ENCODE measurements around the gene RAP1GAP2. TPM values are rescaled to one million over a fixed set of nuclear protein-coding genes. Genes with fewer than 3 reads are reported as not detected.

Gene RAP1GAP2
- total RNA-seq, 4 donors from 2014 or later = 4.6 to 8.0 (median 5.6) TPM

DNA sequence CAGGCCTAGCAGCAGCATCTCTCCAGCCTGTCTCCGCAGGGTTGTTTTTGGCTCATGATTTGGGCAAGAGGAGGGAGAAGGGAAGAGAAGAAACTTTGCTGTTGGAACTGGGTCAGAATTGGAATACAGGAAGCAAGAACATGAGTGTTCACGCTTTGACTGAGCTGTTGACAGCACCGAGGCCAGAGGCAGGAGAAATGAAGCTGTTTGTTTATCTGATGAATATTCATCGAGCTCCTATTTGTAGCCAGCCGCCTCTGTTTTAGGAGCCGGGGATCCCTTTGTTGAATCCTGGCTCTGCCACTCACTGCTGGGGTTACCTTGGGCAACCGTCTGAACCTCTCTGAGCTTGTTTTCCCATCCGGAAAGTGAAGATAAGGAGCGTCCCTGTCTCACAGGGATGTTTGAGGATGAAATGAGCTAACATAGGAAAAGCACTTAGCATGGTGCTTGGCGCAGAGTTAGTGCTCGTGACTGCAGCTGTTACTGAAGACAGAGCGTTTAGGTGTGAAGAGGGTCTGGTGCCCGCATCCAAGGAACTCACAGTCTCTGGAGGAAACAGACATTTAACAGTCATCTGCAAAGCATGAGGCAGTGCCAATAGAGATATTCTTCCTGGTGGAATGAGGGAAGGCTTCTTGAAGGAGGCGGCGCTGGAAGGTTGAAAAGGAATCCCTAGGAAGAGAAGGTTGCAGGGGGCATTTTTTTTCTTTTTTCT lies 29.2 kb downstream of the RAP1GAP2 start:
- TF ChIP-seq, protein P1, sequence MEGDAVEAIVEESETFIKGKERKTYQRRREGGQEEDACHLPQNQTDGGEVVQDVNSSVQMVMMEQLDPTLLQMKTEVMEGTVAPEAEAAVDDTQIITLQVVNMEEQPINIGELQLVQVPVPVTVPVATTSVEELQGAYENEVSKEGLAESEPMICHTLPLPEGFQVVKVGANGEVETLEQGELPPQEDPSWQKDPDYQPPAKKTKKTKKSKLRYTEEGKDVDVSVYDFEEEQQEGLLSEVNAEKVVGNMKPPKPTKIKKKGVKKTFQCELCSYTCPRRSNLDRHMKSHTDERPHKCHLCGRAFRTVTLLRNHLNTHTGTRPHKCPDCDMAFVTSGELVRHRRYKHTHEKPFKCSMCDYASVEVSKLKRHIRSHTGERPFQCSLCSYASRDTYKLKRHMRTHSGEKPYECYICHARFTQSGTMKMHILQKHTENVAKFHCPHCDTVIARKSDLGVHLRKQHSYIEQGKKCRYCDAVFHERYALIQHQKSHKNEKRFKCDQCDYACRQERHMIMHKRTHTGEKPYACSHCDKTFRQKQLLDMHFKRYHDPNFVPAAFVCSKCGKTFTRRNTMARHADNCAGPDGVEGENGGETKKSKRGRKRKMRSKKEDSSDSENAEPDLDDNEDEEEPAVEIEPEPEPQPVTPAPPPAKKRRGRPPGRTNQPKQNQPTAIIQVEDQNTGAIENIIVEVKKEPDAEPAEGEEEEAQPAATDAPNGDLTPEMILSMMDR (IDR thresholded peaks at IDR 0.05) = no peak
- DNase-seq (ENCODE audit: low spot score) = no peak
- ATAC-seq (ENCODE audit: low FRiP score) = no peak

DNA sequence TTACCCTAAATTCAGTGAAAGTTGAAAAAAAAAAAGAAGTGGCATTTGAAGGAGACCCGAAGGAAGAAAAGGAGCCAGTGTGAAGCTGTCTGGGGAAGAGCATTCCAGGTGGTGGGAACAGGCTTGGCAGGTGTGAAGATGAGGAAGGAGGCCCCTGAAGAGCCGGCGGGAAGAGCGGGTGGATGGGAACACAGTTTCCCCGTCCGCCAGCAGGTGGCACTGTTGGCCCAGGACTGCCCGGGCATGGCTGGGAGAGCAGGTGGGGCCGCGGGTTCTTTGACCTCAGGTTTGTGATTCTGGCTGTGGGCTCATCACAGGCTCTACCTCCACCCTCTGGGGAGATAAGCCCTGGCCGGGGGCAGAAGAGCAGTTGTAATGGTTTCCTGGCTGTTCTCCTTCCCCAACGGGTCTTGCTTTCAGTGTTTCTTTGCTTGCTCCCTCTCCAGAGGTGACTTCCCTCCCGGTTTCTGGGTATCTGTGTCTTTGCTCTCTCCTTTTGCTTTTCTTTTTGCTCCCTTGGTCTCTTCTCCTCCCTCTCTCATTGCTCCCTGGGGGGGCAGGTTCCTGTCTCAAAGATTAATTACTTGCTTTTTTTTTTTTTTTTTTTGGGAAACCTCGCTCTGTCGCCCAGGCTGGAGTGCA lies 32.3 kb downstream of the RAP1GAP2 start:
- ATAC-seq (ENCODE audit: low FRiP score) = peak; percentile 64
- TF ChIP-seq, protein P1 (IDR thresholded peaks at IDR 0.05) = peak in 2 of 3 donors; percentile 62 to 77
- peak; percentile 73 for DNase-seq (ENCODE audit: low spot score)

DNA sequence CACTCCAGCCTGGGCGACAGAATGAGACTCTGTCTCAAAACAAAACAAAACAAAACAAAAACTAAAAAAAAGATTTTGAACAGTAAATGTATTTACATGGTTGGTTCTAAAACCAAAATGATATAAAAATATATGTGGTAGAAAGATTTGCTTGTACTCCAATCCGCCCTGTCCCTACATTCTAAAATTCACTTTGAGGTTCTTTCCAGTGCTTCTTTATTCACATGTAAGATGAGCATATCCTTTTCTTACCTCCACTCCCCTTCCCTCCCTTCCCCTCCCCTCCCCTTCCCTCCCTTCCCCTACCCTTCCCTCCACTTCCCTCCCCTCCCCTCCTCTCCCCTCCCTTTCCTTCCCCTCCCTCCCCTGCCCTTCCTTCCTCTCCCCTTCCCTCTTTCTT lies 34.4 kb downstream of the RAP1GAP2 start:
- ATAC-seq (ENCODE audit: low FRiP score) (no peak), DNase-seq (ENCODE audit: low spot score) (no peak)
- TF ChIP-seq, protein P1 (IDR thresholded peaks at IDR 0.05) = no peak

DNA sequence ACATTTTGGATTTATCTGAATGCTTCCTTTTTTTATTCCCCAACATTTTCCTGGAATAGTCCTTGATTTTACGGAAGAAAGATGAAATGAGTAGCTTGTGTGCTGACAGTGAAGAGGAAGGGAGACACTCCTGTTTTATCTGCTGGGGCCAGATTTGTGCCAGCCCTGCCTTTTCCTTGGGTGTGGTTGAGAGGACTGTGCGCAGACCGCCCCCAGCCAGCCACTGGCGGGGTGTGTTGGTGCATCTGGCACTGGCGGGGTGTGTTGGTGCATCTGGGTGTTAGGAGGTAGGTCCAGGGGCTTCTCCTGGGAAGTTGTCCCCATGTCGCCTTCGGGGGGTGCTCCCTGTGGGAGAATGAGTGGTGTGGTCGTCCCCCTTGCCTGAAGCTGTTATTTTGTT lies 39.5 kb downstream of the RAP1GAP2 start:
- ATAC-seq (ENCODE audit: low FRiP score) (no peak), DNase-seq (ENCODE audit: low spot score) (no peak)
- TF ChIP-seq, protein P1 (IDR thresholded peaks at IDR 0.05) = no peak

DNA sequence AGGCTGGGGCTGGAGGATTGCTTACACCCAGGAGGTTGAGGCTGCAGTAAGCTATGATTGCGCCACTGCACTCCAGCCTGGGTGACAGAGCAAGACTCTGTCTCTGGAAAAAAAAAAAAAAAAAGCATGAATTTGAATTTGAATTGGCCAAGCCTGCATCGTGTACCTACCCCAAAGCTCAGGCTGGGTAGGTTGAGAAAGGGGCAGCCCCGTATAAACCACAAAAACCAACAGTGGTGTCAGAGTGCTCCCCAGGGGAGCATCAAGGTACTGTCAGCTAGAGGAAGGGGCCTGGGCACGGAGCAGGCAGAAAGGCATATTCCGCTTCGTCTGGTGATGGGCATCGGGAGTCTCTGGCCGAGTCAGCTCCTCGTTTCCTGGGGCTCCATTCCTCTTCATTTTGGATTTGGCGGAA lies 40.9 kb downstream of the RAP1GAP2 start:
- TF ChIP-seq, protein P1 (IDR thresholded peaks at IDR 0.05) = no peak
- no peak for DNase-seq (ENCODE audit: low spot score)
- ATAC-seq (ENCODE audit: low FRiP score) = no peak

DNA sequence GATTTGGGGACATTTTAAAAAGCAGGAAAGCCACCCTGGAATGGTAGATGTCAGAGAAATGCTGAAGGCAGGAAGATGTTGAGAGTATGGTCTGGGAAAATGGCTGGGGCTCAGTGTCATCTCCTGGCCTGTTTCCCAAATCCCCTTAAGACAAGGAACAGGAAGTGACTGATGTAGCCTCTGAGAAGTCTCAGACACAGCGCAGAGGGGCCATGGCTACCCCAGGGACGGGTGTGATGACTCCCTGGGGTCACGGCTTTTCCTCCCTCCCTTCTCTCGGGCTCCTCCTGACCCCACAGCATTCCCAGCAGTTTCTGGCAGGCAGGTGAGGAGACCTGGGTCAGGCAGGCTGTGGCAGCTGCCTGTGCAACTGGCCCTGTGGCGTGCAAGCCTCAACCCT lies 45.4 kb downstream of the RAP1GAP2 start:
- no peak for DNase-seq (ENCODE audit: low spot score)
- TF ChIP-seq, protein P1 (IDR thresholded peaks at IDR 0.05) = no peak
- ATAC-seq (ENCODE audit: low FRiP score) = no peak

DNA sequence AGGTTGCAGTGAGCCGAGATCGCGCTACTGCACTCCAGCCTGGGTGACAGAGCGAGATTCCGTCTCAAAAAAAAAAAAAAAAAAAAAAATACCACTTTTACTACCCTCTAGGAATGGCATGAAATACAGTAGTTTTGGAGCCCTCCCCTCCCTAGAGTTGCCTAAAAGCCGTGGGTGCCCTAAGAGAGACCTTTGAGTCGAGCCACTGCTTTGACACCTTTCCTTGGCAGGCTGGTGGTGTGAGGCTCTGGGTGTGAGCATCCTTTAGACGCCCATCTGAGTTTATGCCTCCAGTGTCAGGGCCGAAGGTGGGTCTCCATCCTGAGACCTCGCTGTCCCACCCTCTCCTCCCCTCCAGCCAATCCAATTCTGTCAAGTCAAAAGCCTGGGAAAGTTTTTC lies 46.2 kb downstream of the RAP1GAP2 start:
- DNase-seq (ENCODE audit: low spot score) (no peak), ATAC-seq (ENCODE audit: low FRiP score) (no peak)
- TF ChIP-seq, protein P1 (IDR thresholded peaks at IDR 0.05) = no peak

Measured in omental fat pad (tissue), 4 donors.